ENCODE measurements around the gene RCAN3.

- TF ChIP-seq POLR2AphosphoS5 (IDR thresholded peaks at IDR 0.05) (no peak), POLR2A (IDR thresholded peaks at IDR 0.05; ENCODE audit: low read depth) (no peak), EP300 (IDR thresholded peaks at IDR 0.05) (no peak)
These were observed 37.5 kb upstream of the RCAN3 start for GRCh38 chr1:24465099-24465498.

Data from esophagus muscularis mucosa (tissue), 3 donors.